IMR-90 (cell line): ENCODE data around the gene MCM6. TPM values are rescaled to one million over a fixed set of nuclear protein-coding genes. Genes with fewer than 3 reads are reported as not detected.
"Not testable (repeated sequence)": the region's sequence is repeated elsewhere in the genome, so short reads cannot be mapped to it uniquely, and the experiment has no call there.

Experiments
- ATAC-seq: fragments of 200-7000 bp; cut with Tn5 transposase; 2 replicates; pipeline ENCODE4 v1.9.1; 2020; ENCODE audit warnings: low read depth, mild to moderate bottlenecking, moderate library complexity
- BruUV-seq: library from RNA; stranded (reverse); fragments of 400-500 nt; replicated peaks from 2 replicates; lab custom pipeline; 2021; lab: Mats Ljungman, UMichigan
- CTCF ChIA-PET: fragments of 300-600 bp; formaldehyde crosslinking; extraction: SDS; loops from one replicate; lab custom pipeline; 2021; ENCODE audit warnings: antibody characterized with exemption; lab: Yijun Ruan, JAX
- POLR2A ChIA-PET: fragments of 300-600 bp; sonication (Branson Sonifier 250); formaldehyde crosslinking; loops from one replicate; lab custom pipeline; 2022; ENCODE audit warnings: antibody characterized with exemption; ENCODE audit not compliant: unreplicated experiment; lab: Charles Lee
- DNase-seq: peaks from one replicate; pipeline ENCODE4 v3.0.0; 2013
- H2AFZ ChIP-seq: replicated peaks from 2 replicates; pipeline ENCODE3; 2013; ENCODE audit warnings: low read length, mild to moderate bottlenecking; ENCODE audit not compliant: poor library complexity
- H2AK5ac ChIP-seq: 2 replicates; pipeline ENCODE4 v1.6.1; 2013; ENCODE audit warnings: low read depth, low read length, inconsistent platforms
- H2AK9ac ChIP-seq: replicated peaks from 2 replicates; pipeline ENCODE3; 2013; ENCODE audit warnings: mild to moderate bottlenecking, low read depth, low read length, moderate library complexity; ENCODE audit not compliant: poor library complexity
- H2BK120ac ChIP-seq: 2 replicates; pipeline ENCODE4 v1.6.1; 2013; ENCODE audit warnings: low read depth, low read length, inconsistent platforms
- H2BK15ac ChIP-seq: 3 replicates; pipeline ENCODE4 v1.6.1; 2013; ENCODE audit warnings: low read depth, low read length, inconsistent platforms
- H2BK20ac ChIP-seq: 2 replicates; pipeline ENCODE4 v1.6.1; 2013; ENCODE audit warnings: low read depth, mild to moderate bottlenecking, inconsistent platforms, low read length, moderate library complexity
- H2BK5ac ChIP-seq: 2 replicates; pipeline ENCODE4 v1.6.1; 2013; ENCODE audit warnings: mild to moderate bottlenecking, low read depth, low read length, inconsistent platforms; ENCODE audit not compliant: poor library complexity, severe bottlenecking
- H3K14ac ChIP-seq: replicated peaks from 2 replicates; pipeline ENCODE4 v1.6.1; 2013; ENCODE audit warnings: low read depth, low read length, inconsistent platforms
- H3K18ac ChIP-seq: 2 replicates; pipeline ENCODE4 v1.6.1; 2013; ENCODE audit warnings: low read depth, low read length, control low read depth
- H3K23ac ChIP-seq: 2 replicates; pipeline ENCODE4 v1.6.1; 2013; ENCODE audit warnings: low read depth, low read length, inconsistent platforms
- H3K27ac ChIP-seq: 2 replicates; pipeline ENCODE4 v1.5.1; 2013; ENCODE audit warnings: mild to moderate bottlenecking, control low read depth, low read length; ENCODE audit not compliant: insufficient read depth
- H3K27me3 ChIP-seq: 2 replicates; pipeline ENCODE4 v1.6.1; 2013; ENCODE audit warnings: low read length; ENCODE audit not compliant: control insufficient read depth, insufficient read depth
- H3K36me3 ChIP-seq: 2 replicates; pipeline ENCODE4 v1.6.1; 2013; ENCODE audit warnings: low read length, mixed read lengths; ENCODE audit not compliant: control insufficient read depth, insufficient read depth
- H3K4ac ChIP-seq: 2 replicates; pipeline ENCODE4 v1.6.1; 2013; ENCODE audit warnings: low read depth, low read length, inconsistent platforms
- H3K4me1 ChIP-seq: 2 replicates; pipeline ENCODE4 v1.6.1; 2013; ENCODE audit warnings: low read length, mixed read lengths; ENCODE audit not compliant: control insufficient read depth, insufficient read depth
- H3K4me2 ChIP-seq: 2 replicates; pipeline ENCODE4 v1.6.1; 2013; ENCODE audit warnings: low read depth, mild to moderate bottlenecking, control low read depth, low read length, moderate library complexity
- H3K4me3 ChIP-seq: 2 replicates; pipeline ENCODE4 v1.5.1; 2013; ENCODE audit warnings: low read depth, mild to moderate bottlenecking, control low read depth, low read length, moderate library complexity; ENCODE audit not compliant: insufficient read depth
- H3K56ac ChIP-seq: 2 replicates; pipeline ENCODE4 v1.6.1; 2013; ENCODE audit warnings: low read length, inconsistent platforms; ENCODE audit not compliant: insufficient read depth; ENCODE audit errors: extremely low read depth
- H3K79me1 ChIP-seq, 2 experiments: 2 replicates each; pipeline ENCODE4 v1.6.1; 2013; ENCODE audit warnings: low read length in 2 of 2, inconsistent platforms in 1 of 2, low read depth in 1 of 2
- H3K9ac ChIP-seq: 2 replicates; pipeline ENCODE4 v1.6.1; 2013; ENCODE audit warnings: low read depth, low read length, control low read depth
- H3K9me1 ChIP-seq: 2 replicates; pipeline ENCODE4 v1.6.1; 2013; ENCODE audit warnings: low read length, inconsistent platforms; ENCODE audit not compliant: insufficient read depth
- H3K9me3 ChIP-seq: 2 replicates; pipeline ENCODE4 v1.6.1; 2013; ENCODE audit warnings: low read length; ENCODE audit not compliant: control insufficient read depth, insufficient read depth
- H4K20me1 ChIP-seq: 2 replicates; pipeline ENCODE4 v1.6.1; 2013; ENCODE audit warnings: low read length, inconsistent platforms; ENCODE audit not compliant: insufficient read depth
- H4K5ac ChIP-seq: 2 replicates; pipeline ENCODE4 v1.6.1; 2013; ENCODE audit warnings: mild to moderate bottlenecking, low read depth, low read length, control low read depth
- H4K8ac ChIP-seq, 2 experiments: 2 replicates each; pipeline ENCODE4 v1.6.1; 2013; ENCODE audit warnings: low read depth in 2 of 2, low read length in 2 of 2, control low read depth in 1 of 2, inconsistent platforms in 1 of 2
- H4K91ac ChIP-seq: 2 replicates; pipeline ENCODE4 v1.6.1; 2013; ENCODE audit warnings: low read depth, low read length, inconsistent platforms; ENCODE audit not compliant: insufficient read depth
- WGBS, 2 experiments: methylation state at CpG; one replicate each; pipeline versions ENCODE4 v1.1.5 to v1.1.7; 2013; ENCODE audit warnings: missing lambda C conversion rate in 2 of 2; ENCODE audit not compliant: insufficient read length in 1 of 2; ENCODE audit errors: extremely low coverage in 2 of 2; 5-methylcytosine and 5-hydroxymethylcytosine counted together
- dilution Hi-C: fragments of 300-500 bp; cut with HindIII; formaldehyde crosslinking; loops from one replicate; pipeline ENCODE4 v1.14.3; 2018; ENCODE audit warnings: low sequenced_read_pairs; ENCODE audit not compliant: unreplicated experiment
- in situ Hi-C: fragments of 300-500 bp; cut with MboI; formaldehyde crosslinking; loops from 3 replicates; pipeline ENCODE4 v1.14.3; 2019; ENCODE audit warnings: low sequenced_read_pairs, inconsistent platforms, mixed read lengths
- intact Hi-C: fragments of 100-400 bp; cut with micrococcal nuclease; formaldehyde crosslinking; loops from 2 replicates; pipeline ENCODE4 v1.10.0; 2022
- polyA plus RNA-seq, 3 experiments: library from polyadenylated mRNA; depleted of rRNA; stranded (reverse); fragments of >200 nt; gene quantifications; 2 replicates each; pipeline ENCODE4 v1.2.3, GENCODE V29; 2012; ENCODE audit warnings: low replicate concordance in 1 of 3
- total RNA-seq: library from RNA; depleted of rRNA; stranded (reverse); fragments of >200 nt; gene quantifications from 2 replicates; pipeline ENCODE4 v1.2.3, GENCODE V29; 2012

MCM6 gene
- total and polyA plus RNA-seq, 2 of the 4 experiments (the other 2 are of a cell fraction), result 21.4 to 29.6 TPM

GRCh38 chr2:135807874-135808273 is 68.4 kb downstream of the MCM6 start:
- H3K27ac ChIP-seq, H3K9me3 ChIP-seq, H3K9ac ChIP-seq, H3K4me2 ChIP-seq, H3K23ac ChIP-seq, H2AFZ ChIP-seq, H2BK120ac ChIP-seq, H3K79me1 ChIP-seq, H3K14ac ChIP-seq, POLR2A ChIA-PET, H3K36me3 ChIP-seq, ATAC-seq, H4K5ac ChIP-seq, H2BK20ac ChIP-seq, H3K9me1 ChIP-seq, DNase-seq, H3K4me1 ChIP-seq, H2AK9ac ChIP-seq, H3K4ac ChIP-seq, H4K91ac ChIP-seq, in situ Hi-C loops, H4K8ac ChIP-seq, intact Hi-C loops, H4K20me1 ChIP-seq, H2BK5ac ChIP-seq, BruUV-seq, H3K56ac ChIP-seq, H3K4me3 ChIP-seq, H3K18ac ChIP-seq, H3K27me3 ChIP-seq, H2AK5ac ChIP-seq, dilution Hi-C loops, H2BK15ac ChIP-seq: not testable (repeated sequence)
- whole genome bisulfite sequencing, 2 experiments, result no CpG with 5 or more reads among the region's 3 CpGs
- CTCF ChIA-PET, result interaction anchor here (1.0 to 1.3 kb wide), 2 partner anchors 11 to 15 kb away, joined by 3 to 4 read pairs; no protein-coding TSS in a partner anchor
